ENCODE results near the gene PXDN. TPM values are rescaled to one million over a fixed set of nuclear protein-coding genes. Genes with fewer than 3 reads are reported as not detected.
A peak's percentile ranks its signal among the peaks of the same experiment; 100 is the strongest.

Gene PXDN
- total and polyA plus RNA-seq, 7 donors = 4.1 to 15.4 (median 9.4) TPM

- ATAC-seq (no peak), DNase-seq (no peak)
- H3K4me3 ChIP-seq = no peak overlapping the region
- no peak overlapping the region for H3K27ac ChIP-seq
- H3K4me1 ChIP-seq = no peaks in the 10 kb centered on the region
- H3K27me3 ChIP-seq (ENCODE audit: insufficient read depth in 3 of 3, low read length in 2 of 3) = peaks cover 0 to 8% (median 0%) of the 10 kb centered on the region in 3 donors
- no peaks in the 10 kb centered on the region for H3K36me3 ChIP-seq (ENCODE audit: insufficient read depth in 1 of 2, low read depth in 1 of 2)
- TF ChIP-seq CTCF (IDR thresholded peaks at IDR 0.05) = no peak
- intact Hi-C loops (cut with DNase I) = no loop called here
- no peaks in the 10 kb centered on the region for H3K9me3 ChIP-seq
- 85 to 89% (median 85%) methylated on average over 20 of the region's 20 CpGs for WGBS, 3 donors
These were observed 125.9 kb downstream of the PXDN start for GRCh38 chr2:1618191-1618961.

GRCh38 chr2:1617425-1618021 lies 126.8 kb downstream of the PXDN start:
- intact Hi-C loops (cut with DNase I) = no loop called here
- H3K9me3 ChIP-seq = no peaks in the 10 kb centered on the region
- peaks cover 0 to 8% (median 0%) of the 10 kb centered on the region in 3 donors for H3K27me3 ChIP-seq (ENCODE audit: insufficient read depth in 3 of 3, low read length in 2 of 3)
- ATAC-seq (no peak), DNase-seq (no peak)
- no peaks in the 10 kb centered on the region for H3K36me3 ChIP-seq (ENCODE audit: insufficient read depth in 1 of 2, low read depth in 1 of 2)
- no peak for TF ChIP-seq CTCF (IDR thresholded peaks at IDR 0.05)
- no peak overlapping the region for H3K27ac ChIP-seq
- 80 to 92% (median 87%) methylated on average over 11 of the region's 11 CpGs for WGBS, 3 donors
- no peak overlapping the region for H3K4me3 ChIP-seq
- no peaks in the 10 kb centered on the region for H3K4me1 ChIP-seq

GRCh38 chr2:1614564-1614963 lies 129.8 kb downstream of the PXDN start:
- DNase-seq (no peak), ATAC-seq (no peak)
- H3K9me3 ChIP-seq = no peaks in the 10 kb centered on the region
- 54 to 61% (median 55%) methylated on average over 10 of the region's 10 CpGs for WGBS, 3 donors
- no peaks in the 10 kb centered on the region for H3K36me3 ChIP-seq (ENCODE audit: insufficient read depth in 1 of 2, low read depth in 1 of 2)
- intact Hi-C loops (cut with DNase I) = no loop called here
- no peak overlapping the region for H3K27ac ChIP-seq
- H3K4me1 ChIP-seq = no peaks in the 10 kb centered on the region
- no peak for TF ChIP-seq CTCF (IDR thresholded peaks at IDR 0.05)
- peaks cover 0 to 4% (median under 1%) of the 10 kb centered on the region in 3 donors for H3K27me3 ChIP-seq (ENCODE audit: insufficient read depth in 3 of 3, low read length in 2 of 3)
- no peak overlapping the region for H3K4me3 ChIP-seq

GRCh38 chr2:1613731-1614354 lies 130.5 kb downstream of the PXDN start:
- no peak overlapping the region for H3K27ac ChIP-seq
- no peak for TF ChIP-seq CTCF (IDR thresholded peaks at IDR 0.05)
- intact Hi-C loops (cut with DNase I) = no loop called here
- no peaks in the 10 kb centered on the region for H3K4me1 ChIP-seq
- no peak overlapping the region for H3K4me3 ChIP-seq
- DNase-seq (peak in 1 of 2 donors; percentile 70), ATAC-seq (peak in 3 of 4 donors; percentile 57 to 76 (median 68))
- H3K27me3 ChIP-seq (ENCODE audit: insufficient read depth in 3 of 3, low read length in 2 of 3) = peaks cover 0 to 4% (median 3%) of the 10 kb centered on the region in 3 donors
- 41 to 56% (median 44%) methylated on average over 7 of the region's 7 CpGs for WGBS, 3 donors
- no peaks in the 10 kb centered on the region for H3K36me3 ChIP-seq (ENCODE audit: insufficient read depth in 1 of 2, low read depth in 1 of 2)
- no peaks in the 10 kb centered on the region for H3K9me3 ChIP-seq
